ENCODE data around the gene TRIM44. TPM values are rescaled to one million over a fixed set of nuclear protein-coding genes. Genes with fewer than 3 reads are reported as not detected.
"Not testable (repeated sequence)": the region's sequence is repeated elsewhere in the genome, so short reads cannot be mapped to it uniquely, and the experiment has no call there.

TRIM44 gene
- total RNA-seq, 1 donor from 2014 or later = 67.4 TPM

DNA sequence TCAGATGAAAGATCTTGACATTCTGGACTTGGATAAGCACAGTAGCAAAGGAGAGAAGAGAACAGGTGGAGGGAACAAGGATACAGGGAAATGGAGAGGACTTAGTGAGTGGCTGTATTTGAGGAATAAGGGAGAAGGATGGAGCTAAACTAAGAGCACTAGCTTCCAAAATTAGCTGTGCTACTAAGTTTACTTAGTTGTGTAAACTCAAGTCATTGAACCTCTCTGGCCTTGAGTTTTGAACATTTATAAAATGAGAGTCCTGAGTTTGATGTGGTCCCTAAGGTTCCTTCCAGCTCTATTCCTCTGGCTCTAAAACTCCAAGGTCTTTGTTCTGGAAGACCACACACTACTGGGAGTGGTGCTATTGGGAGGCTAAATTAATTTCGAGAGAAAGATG is 100.7 kb downstream of the TRIM44 start:
- Mint-ChIP-seq H3K27me3 (ENCODE audit: low read depth) (no peaks in the 10 kb centered on the region), H3K36me3 (ENCODE audit: low read depth) (peaks cover 10% of the 10 kb centered on the region), H3K4me1 (no peaks in the 10 kb centered on the region), H3K9me3 (no peaks in the 10 kb centered on the region), H3K4me3 (no peak overlapping the region), H3K27ac (ENCODE audit: unreplicated experiment) (no peak overlapping the region)
- no peak for TF ChIP-seq CTCF (conservative IDR thresholded peaks at IDR 0.05)
- no peak for DNase-seq (ENCODE audit: low read depth, low spot score)

DNA sequence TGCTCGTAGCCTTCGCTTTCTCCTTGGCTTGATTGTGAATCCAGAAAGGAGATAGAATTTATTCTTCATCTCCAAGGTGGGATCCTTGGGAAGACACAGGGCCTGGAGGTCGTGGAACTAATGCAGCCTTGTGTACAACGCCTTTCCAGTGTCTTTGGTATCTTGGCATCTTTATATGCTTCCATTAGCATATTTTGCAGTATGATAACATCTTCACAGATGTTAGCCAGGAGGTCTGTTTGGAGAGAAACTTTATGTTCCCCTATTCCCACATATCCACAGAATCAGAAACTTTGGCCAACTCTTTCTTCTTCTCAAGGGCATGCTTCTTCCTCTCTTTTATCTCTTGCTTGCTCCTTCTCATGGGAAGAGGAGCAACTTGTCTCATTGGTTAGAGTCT is 101.2 kb downstream of the TRIM44 start:
- Mint-ChIP-seq H3K9me3 (no peaks in the 10 kb centered on the region), H3K4me3 (no peak overlapping the region), H3K27ac (ENCODE audit: unreplicated experiment) (no peak overlapping the region), H3K4me1 (no peaks in the 10 kb centered on the region), H3K36me3 (ENCODE audit: low read depth) (peaks cover 10% of the 10 kb centered on the region), H3K27me3 (ENCODE audit: low read depth) (no peaks in the 10 kb centered on the region)
- no peak for DNase-seq (ENCODE audit: low read depth, low spot score)
- no peak for TF ChIP-seq CTCF (conservative IDR thresholded peaks at IDR 0.05)

DNA sequence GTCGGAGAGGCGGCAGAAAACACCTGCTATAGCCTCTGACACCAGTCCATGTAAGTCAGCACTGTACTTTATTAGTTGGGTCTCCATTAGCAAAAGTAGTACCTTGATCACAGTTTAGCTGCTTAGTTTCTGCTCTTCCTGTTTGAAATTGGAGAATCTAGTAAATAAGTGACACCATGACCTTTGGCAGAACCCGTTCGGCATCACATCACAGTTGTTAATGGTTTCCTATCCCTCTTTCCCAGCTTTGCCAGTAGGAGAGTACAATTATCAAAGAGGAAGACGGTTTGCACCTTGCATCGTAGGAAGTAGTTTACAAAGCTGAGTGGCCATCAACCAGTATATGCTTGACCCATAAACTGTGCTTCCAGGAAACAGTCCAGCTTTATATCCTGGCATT is 101.8 kb downstream of the TRIM44 start:
- H3K27ac Mint-ChIP-seq (ENCODE audit: unreplicated experiment) = no peak overlapping the region
- peaks cover 7% of the 10 kb centered on the region for H3K36me3 Mint-ChIP-seq (ENCODE audit: low read depth)
- no peak for TF ChIP-seq CTCF (conservative IDR thresholded peaks at IDR 0.05)
- H3K27me3 Mint-ChIP-seq (ENCODE audit: low read depth) = no peaks in the 10 kb centered on the region
- H3K4me3 Mint-ChIP-seq = no peak overlapping the region
- H3K4me1 Mint-ChIP-seq = no peaks in the 10 kb centered on the region
- no peaks in the 10 kb centered on the region for H3K9me3 Mint-ChIP-seq
- DNase-seq (ENCODE audit: low read depth, low spot score) = no peak

DNA sequence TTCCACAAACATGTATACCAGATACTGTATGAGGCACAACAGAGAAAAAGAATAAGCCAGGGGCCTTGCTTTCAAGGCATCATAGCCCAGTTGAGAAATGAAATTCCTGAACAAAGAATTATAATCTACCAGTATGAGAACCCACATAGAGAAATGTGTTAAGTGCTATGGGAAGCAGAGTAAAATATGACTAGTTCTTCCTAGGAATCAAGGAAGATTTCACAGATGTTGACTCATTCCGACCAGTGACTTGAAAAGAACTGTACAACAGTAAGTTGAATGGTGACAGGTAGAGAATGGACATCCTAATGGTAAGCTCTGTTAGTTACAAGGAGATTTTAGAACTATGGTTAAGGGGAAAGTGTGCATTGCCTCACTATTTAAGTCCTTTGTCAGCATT is 102.6 kb downstream of the TRIM44 start:
- Mint-ChIP-seq H3K27me3 (ENCODE audit: low read depth) (no peaks in the 10 kb centered on the region), H3K36me3 (ENCODE audit: low read depth) (peaks cover 5% of the 10 kb centered on the region), H3K4me3 (no peak overlapping the region), H3K9me3 (no peaks in the 10 kb centered on the region), H3K4me1 (no peaks in the 10 kb centered on the region), H3K27ac (ENCODE audit: unreplicated experiment) (no peak overlapping the region)
- DNase-seq (ENCODE audit: low read depth, low spot score) = no peak
- no peak for TF ChIP-seq CTCF (conservative IDR thresholded peaks at IDR 0.05)

GRCh38 chr11:35766651-35767050 is 104.1 kb downstream of the TRIM44 start:
- Mint-ChIP-seq H3K27ac (ENCODE audit: unreplicated experiment) (no peak overlapping the region), H3K9me3 (no peaks in the 10 kb centered on the region), H3K4me3 (no peak overlapping the region), H3K4me1 (no peaks in the 10 kb centered on the region), H3K36me3 (ENCODE audit: low read depth) (peaks cover 14% of the 10 kb centered on the region), H3K27me3 (ENCODE audit: low read depth) (no peaks in the 10 kb centered on the region)
- no peak for DNase-seq (ENCODE audit: low read depth, low spot score)
- no peak for TF ChIP-seq CTCF (conservative IDR thresholded peaks at IDR 0.05)

DNA sequence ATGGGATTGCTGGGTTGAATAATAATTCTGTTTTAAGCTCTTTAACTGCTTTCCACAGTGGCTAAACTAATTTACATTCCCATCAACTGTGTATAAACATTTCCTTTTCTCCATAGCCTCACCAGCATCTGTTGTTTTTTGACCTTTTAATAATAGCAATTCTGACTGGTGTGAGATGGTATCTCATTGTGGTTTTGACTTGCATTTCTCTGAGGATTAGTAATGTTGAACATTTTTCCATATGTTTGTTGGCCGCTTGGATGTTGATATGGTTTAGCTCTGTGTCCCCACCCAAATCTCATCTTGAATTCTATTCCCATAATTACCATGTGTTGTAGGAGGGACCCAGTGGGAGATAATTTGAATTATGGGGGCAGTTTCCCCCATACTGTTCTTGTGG is 107.8 kb downstream of the TRIM44 start:
- not testable (repeated sequence) for H3K27ac Mint-ChIP-seq (ENCODE audit: unreplicated experiment); DNase-seq (ENCODE audit: low read depth, low spot score); H3K27me3 Mint-ChIP-seq (ENCODE audit: low read depth); H3K4me1 Mint-ChIP-seq; H3K4me3 Mint-ChIP-seq
- Mint-ChIP-seq H3K9me3 (peaks cover 11% of the 10 kb centered on the region), H3K36me3 (ENCODE audit: low read depth) (peaks cover 42% of the 10 kb centered on the region)
